Measurements from ENCODE around the gene ASB6. TPM values are rescaled to one million over a fixed set of nuclear protein-coding genes. Genes with fewer than 3 reads are reported as not detected.
A peak's percentile ranks its signal among the peaks of the same experiment; 100 is the strongest.

The ASB6 gene
- total and polyA plus RNA-seq, 2 of the 13 experiments (the other 11 are each of a cell fraction or from before 2014, with no cell fraction given), result 8.2 to 8.4 TPM

- TF ChIP-seq HINFP (CRISPR knock-in tag; IDR thresholded peaks at IDR 0.05; ENCODE audit: low read depth) (peak; percentile 29; the same call in 1 of the 2 replicates), MXD1 (CRISPR knock-in tag; IDR thresholded peaks at IDR 0.05) (no peak), ZBTB20 (CRISPR knock-in tag; IDR thresholded peaks at IDR 0.05; ENCODE audit: borderline replicate concordance, low read depth) (no peak), POGK (CRISPR knock-in tag; conservative IDR thresholded peaks at IDR 0.05) (0 out of 2 replicates have a peak, but pooled peaks have one; percentile 37), ZNF770 (CRISPR knock-in tag; IDR thresholded peaks at IDR 0.05) (peak; percentile 48), NFE2L1 (CRISPR knock-in tag; IDR thresholded peaks at IDR 0.05; ENCODE audit: borderline replicate concordance) (no peak), POLR2G (IDR thresholded peaks at IDR 0.05; ENCODE audit: low read depth, low read length) (peak; percentile 39; the same call in 1 of the 2 replicates), ATF3 (CRISPR knock-in tag; IDR thresholded peaks at IDR 0.05) (0 out of 2 replicates have a peak, but pooled peaks have one; percentile 25), ZNF761 (CRISPR knock-in tag; conservative IDR thresholded peaks at IDR 0.05) (0 out of 2 replicates have a peak, but pooled peaks have one; percentile 41), SCMH1 (CRISPR knock-in tag; IDR thresholded peaks at IDR 0.05; ENCODE audit: borderline replicate concordance) (no peak), ZBTB33 (CRISPR knock-in tag; IDR thresholded peaks at IDR 0.05) (peak; percentile 91), ZNF263 (CRISPR knock-in tag; IDR thresholded peaks at IDR 0.05) (peak; percentile 57; the same call in 1 of the 2 replicates), CHD4 (IDR thresholded peaks at IDR 0.05; ENCODE audit: borderline replicate concordance, low read length) (peak; percentile 78; the same call in 1 of the 2 replicates), NRL (CRISPR knock-in tag; IDR thresholded peaks at IDR 0.05; ENCODE audit: borderline replicate concordance) (peak; percentile 61; the same call in 1 of the 2 replicates), KLF6 (CRISPR knock-in tag; IDR thresholded peaks at IDR 0.05) (0 out of 2 replicates have a peak, but pooled peaks have one; percentile 28), ZNF577 (CRISPR knock-in tag; IDR thresholded peaks at IDR 0.05; ENCODE audit: borderline replicate concordance, low read depth) (no peak), SP2 (CRISPR knock-in tag; IDR thresholded peaks at IDR 0.05) (0 out of 2 replicates have a peak, but pooled peaks have one; percentile 43), ZNF274 (CRISPR knock-in tag; IDR thresholded peaks at IDR 0.05) (no peak), ZC3H13 (CRISPR knock-in tag; IDR thresholded peaks at IDR 0.05) (0 out of 2 replicates have a peak, but pooled peaks have one; percentile 28)
Measured at GRCh38 chr9:129610473-129611306, 31.3 kb downstream of the ASB6 start (continued).
